HG03457 (cell line): ENCODE results near the gene BAG5.
"Not testable (repeated sequence)": the region's sequence is repeated elsewhere in the genome, so short reads cannot be mapped to it uniquely, and the experiment has no call there.

Experiments used
- ATAC-seq: cut with Tn5 transposase; IDR thresholded peaks from one replicate; pipeline ENCODE4 v1.9.1; 2021; ENCODE audit warnings: moderate number of reproducible peaks; ENCODE audit not compliant: unreplicated experiment

Gene BAG5

DNA sequence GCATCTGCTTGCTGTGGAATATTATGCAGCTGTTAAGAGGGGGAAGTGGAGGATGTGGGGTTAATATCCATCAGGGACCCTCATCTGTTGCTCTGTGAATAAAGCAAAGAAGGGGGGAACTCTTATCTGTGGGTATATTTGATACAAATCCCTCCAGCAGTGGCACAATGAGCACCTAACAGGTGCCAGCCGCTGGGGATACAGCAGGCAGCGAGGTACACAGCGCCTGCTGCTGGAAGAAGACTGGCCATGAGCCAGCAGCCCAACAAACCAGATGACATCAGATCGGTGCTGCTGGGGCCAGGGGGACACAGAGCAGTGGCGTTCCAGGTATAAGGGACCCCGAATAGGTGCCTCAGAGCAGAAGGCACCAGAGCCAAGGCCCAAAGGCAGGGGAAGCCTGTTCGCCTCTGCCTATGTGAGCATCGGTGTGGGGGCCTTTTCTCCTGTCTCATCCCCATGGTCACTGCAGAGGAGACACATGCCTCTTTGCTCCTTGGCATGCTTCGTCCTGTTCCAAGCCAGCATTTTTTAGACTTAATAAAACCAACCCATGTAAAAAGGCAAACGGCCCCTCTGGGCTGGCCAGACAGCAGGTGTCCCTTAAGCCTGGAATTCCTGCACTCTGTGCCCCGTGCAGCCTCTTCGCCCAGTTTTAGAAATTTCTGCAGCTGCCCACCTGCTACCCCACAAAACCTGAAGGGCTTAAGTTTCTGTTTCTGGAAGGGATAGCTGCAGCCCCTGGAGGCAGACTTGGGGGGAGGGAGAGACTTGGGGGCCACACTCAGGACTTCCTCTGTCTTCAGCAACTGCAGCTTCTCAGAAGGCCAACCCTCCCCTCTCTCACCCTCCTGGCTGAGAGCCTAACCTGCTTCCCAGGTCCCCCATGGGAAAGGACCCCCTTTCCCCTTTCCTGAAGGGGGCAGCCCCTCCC is 38.2 kb downstream of the BAG5 start:
- no peak for ATAC-seq

DNA sequence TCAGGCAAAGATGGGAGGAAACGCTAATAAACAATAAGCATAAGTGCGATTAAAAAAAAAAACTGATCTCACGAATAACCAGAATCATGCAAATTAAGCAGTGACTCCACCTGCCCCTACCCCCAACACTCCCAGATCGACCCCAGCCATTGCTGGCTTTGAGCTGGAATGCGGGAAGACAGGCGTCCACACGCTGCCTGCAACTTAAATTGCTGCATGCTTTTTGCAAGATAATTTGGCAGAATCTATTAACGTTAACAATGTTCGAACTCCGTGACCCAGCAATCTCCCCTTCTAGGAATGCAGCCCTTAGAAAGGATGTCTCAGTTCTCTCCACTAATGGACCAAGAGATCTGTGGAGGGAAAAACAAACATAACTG is 38.9 kb downstream of the BAG5 start:
- no peak for ATAC-seq

DNA sequence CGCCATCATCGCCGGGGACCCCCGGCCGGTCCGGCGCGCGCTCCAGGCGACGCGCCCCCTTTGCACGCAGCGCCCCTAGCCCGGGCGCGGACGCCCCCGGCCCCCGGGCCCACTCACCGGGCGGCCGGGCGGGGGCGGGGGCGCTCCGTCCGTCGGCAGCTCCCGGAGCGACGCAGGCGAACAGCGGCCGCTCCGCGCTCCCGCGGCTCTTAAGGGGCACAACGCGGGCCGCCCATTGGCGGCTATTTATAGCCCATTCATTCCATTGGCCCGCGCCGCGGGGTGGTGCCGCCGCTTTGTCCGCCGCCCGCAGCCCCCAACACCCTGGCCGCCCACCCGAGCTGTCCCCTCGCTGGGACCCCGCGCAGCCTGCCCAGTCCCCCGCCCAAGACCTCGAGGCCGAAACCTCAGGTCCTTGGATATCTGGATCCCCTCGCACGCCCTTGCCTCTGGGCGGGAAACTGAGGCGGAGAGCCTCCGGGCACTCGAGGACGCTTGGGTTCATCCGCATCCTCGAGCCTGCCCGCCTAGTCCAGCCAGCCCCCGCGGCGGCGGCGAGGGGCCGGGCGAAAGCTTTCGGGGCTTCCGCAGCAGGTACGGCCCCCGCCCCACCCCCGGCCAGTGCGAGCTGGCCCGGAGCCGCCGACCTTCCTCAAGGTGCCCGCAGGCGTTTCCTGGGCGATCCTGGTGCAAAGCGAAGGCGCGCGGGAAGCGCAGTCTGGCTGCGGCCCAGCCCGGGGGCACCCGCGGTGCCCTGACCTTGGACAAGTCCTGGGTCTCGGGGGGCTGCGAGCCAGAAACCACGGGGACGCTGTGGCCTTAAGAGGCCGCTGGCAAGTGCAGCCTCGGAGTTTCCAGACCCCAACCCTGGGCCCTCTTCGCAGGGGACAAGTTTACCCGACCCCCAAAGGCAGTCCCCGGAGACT is 39.5 kb downstream of the BAG5 start, which contains the start of gene CKB:
Gene CKB (minus strand): TSS at position 182 of the 926 bp plus-strand sequence. CDS start 337 bp downstream, outside the sequence.
- no peak for ATAC-seq

DNA sequence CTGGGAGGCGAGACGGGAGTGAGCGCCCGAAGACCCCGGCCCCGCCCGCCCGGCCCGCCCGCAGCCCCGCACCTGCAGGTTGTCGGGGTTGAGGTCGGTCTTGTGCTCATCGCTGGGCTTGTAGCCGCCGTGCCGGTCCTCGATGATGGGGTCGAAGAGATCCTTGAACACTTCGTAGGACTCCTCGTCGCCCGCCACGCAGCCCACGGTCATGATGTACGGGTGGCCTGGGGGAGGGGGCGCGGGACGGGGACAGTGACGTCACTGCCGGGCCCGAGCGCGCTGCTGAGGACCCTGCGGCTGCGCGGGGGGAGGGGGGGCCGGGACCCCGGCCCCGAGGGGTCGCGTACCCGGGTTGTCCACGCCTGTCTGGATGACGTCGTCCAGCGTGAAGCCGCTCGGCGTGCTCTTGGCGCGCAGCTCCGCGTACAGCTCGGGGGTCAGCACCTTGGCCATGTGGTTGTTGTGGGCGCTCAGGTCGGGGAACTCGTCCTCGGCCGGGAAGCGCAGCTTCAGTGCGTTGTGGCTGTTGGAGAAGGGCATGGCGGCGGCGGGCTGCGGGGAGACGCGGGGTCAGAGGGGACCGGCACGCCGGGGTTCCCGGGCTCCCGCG is 40.4 kb downstream of the BAG5 start:
- no peak for ATAC-seq

DNA sequence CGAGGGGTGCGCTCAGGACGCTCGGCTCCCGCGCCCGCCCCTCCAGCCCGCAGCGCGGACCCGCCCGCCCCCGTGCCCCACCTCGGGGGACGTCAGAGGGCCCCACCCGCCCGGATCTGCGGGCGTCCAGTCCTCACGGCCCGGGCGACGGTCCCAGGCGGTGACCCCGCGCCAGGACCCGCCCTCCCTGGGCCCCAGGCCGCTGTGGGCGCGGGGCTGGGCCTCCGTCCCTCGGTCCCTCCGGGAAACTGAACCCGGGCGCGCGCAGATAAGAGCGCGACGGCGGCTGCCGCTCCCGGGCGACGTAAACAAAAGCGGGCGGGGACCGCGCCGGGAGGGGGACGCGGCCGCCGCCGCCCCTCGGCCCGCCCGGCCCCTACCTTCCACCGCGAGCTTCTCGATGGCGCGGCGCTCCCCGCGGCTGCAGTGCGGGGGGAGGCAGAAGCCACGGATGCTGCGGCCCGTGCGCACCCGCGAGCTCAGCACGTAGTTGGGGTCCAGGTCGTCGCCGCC is 41.0 kb downstream of the BAG5 start:
- ATAC-seq, result no peak

DNA sequence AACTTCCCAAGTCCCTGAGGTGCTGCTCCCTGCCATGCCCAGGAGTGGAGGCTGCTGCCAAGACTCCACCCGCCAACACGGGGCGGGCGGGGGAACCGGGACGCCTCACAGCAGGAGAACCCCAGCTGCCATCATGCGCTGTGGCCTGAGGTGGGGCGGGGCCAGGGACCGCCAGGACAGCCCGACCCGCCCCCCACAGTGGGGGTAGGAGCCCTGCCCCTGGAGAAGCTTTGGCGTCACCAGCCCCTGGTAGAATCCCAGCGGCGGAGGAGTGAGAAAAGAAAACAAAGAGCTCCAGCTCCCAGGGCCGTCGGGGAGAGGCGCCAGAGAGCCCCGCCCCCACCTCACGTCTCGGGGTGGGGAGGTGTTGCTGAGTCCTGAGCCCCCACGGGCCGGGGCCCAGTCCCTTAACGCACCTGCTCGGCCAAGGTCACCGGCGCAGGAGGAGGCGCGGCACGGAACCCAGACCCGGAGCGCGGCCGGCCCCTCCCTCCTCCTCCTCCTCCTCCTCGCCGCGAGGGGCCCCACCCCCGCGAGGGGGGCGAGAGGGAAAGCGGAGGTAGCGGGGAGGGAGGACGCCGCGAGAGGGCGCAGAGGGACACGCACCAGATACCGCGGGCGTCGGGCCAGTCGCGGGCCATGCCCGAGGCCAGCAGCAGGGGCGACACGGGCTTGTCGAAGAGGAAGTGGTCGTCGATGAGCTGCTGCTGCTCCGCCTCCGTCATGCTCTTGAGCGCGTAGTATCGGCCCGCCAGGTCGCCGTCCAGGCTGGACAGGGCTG is 41.6 kb downstream of the BAG5 start:
- no peak for ATAC-seq

DNA sequence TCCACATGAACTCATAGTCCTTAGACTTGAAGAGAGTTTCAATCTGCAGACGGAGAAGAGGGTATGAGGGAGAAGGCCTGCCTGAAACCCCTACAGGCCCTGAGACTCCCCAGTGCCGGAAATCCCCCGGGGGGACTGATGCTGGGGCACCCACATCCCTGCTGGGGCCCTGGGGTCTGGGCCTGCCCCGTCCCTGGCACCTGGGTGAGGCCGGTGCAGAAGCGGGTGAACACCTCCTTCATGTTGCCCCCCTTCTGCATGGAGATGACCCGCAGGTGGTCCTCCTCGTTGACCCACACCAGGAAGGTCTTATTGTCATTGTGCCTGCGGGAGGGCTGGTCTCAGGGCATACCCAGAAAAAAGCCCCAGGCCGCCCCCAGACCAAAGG is 42.2 kb downstream of the BAG5 start:
- no peak for ATAC-seq

DNA sequence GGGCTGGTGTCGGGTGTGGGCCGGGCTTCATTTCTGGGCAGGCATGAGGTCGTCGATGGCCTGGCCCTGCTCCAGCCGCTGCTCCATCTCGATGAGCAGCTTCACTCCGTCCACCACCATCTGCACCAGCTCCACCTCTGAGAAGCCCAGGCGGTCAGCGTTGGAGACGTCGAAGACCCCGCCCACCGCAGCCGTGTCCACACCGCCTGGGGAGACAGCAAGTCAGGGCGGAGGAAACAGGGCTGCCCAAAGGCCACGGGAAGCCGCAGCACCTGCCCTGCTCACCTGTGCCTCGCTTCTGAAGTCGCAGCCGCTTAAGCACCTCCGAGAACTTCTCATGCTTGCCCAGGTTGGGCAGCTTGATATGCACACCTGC is 42.6 kb downstream of the BAG5 start:
- no peak for ATAC-seq

DNA sequence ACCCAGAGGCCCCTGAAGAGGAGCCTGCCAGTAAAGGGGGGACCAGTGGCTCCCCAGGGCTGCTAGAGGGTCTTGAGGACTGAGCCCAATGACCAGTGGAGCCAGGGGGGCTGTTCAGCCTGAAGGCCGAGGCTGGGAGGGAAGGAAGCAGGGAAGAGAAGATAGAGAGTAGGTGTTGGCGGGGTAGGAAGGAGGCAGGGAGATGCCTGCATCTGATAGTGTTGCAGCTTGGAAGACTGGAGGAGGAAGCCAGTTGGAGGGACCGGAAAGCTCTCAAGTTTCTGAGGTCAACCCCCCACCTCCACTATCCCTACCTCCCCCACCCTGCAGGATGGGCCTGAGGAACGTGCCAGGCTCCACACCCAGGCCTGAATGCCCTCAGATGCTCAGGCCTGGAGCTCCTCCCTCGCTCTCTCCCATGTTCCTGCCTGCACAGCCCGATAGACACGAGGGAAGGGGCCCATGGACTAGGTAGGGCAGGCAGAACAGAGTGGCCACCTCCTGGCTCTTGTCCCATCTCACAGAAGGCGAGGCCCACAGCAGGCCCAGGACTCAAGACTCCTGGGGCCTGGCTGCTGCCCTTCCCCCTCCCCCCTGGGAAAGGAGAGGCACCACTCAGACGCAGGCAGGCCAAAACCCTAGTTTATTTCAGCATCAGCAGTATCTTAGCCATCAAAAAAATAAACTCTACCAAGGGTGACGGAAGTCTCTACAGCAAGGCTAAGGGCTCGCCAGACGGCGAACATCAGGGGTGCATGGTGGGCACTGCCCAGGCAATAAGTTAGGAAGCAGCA is 43.2 kb downstream of the BAG5 start:
- ATAC-seq, result no peak

DNA sequence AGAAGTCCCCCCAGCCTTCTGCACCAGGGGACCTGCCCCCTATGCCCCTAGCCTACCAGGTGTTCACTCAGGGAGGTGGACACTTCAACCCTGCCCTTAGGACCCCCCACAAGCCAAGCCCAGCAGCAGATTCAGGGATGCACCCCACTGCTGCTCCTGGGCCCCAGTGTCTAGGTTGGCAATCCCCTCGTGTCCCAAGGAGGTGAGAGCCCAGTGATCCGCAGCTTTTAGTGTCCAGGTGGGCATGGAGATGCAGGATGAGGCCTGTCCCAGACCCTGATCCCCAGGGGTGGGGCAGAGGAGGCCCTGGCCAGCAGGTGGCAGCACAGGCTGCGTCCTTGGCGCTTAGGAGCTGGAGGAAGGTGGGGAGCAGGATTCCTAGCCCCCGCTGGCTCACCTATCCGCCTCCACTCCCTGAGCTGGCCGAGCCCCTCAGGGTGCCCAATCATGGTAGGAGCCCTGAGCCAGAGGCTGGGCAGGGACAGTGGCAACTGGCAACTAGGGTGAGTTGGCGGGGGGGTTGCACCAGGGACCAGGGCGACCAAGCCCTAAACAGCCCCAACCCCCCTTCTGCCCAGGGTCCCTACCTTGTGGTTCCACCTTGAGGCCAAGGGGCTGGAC is 43.9 kb downstream of the BAG5 start:
- ATAC-seq, result no peak

DNA sequence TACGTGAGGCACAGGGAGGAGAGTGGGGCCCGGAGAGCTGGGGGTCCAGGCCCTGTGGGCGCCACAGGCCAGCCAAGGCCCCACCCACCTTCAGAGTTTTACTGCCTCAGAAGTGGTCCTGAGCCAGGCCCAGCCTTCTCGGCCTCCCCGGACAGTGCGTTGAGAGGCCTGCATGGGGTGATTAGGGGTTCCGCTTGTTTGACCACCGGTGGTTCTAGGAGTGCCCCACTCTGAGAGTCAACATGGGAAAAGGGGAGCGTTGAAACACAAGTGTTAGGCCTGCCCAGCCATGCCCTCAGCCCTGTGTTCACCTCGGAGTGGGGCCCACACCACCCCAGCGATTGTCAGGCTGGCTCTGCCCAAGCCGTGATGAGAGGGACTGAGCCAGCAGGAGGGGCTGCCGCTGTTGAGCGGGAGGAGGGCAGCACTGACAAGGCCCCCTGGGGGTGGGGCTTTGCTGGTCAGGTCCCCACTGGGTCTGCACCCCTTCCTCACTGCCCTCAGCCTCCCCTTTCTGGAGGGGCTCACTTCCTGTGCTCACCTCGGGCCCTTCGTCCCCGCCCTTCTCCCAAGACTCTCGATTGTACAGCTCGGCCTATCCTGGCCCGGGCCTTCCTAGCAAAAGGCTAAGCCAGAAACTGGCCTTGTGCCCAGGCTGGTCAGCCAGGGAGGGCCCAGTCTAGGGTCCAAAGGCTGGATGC is 44.6 kb downstream of the BAG5 start:
- no peak for ATAC-seq

DNA sequence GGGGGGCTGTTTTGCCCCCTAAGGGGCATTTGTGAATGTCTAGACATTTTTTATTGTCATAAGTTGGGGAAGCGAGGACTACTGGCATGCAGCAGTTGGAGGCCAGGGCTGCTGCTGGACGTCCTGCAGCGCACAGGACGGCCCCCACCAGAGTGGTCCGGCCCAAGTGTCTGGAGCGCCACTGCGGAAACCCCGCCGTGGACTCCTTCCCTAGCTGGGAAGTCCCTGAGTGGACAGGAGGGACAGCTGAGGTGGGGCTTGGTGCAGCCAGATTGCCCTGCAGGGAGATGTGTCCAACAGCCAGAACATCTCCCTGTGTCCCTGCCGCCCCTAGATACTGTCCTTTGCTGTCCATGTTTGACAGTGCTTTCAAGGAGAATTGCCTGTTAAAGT is 45.3 kb downstream of the BAG5 start:
- no peak for ATAC-seq

DNA sequence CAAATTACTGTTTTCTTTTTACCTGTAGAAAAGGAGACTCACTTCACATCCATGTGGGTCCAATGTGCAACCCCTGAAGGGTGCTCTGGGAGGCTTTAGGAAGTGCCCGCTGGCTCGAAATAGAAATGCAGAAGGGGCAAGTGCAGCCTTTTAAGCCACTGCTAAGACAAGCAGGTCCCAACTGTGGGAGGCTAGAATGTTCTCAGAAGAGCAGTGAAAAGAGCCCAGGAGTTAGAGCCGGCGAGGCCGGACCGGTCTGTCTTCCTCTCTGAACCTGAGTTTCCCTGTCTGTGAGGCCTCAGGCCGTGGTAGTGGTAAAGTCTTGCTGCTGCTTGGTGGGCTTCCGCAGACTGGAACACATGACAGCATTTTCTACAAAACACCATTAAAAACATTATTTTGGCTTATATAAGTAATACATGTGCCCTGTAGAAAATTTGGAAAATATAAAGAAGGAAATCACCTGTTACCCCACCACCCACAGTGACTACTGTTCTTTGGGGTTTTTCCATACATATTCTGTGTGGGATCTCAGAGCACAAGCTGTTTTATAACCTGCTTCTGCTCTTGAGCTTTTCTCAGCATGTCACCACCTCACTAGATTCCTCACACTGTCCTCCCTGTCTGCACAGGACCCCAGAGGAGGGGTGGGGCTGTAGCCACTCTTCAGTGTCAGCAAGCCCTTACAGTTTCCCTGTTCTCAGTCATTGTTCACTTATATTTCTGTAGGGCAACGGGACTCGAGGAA is 45.9 kb downstream of the BAG5 start:
- no peak for ATAC-seq

DNA sequence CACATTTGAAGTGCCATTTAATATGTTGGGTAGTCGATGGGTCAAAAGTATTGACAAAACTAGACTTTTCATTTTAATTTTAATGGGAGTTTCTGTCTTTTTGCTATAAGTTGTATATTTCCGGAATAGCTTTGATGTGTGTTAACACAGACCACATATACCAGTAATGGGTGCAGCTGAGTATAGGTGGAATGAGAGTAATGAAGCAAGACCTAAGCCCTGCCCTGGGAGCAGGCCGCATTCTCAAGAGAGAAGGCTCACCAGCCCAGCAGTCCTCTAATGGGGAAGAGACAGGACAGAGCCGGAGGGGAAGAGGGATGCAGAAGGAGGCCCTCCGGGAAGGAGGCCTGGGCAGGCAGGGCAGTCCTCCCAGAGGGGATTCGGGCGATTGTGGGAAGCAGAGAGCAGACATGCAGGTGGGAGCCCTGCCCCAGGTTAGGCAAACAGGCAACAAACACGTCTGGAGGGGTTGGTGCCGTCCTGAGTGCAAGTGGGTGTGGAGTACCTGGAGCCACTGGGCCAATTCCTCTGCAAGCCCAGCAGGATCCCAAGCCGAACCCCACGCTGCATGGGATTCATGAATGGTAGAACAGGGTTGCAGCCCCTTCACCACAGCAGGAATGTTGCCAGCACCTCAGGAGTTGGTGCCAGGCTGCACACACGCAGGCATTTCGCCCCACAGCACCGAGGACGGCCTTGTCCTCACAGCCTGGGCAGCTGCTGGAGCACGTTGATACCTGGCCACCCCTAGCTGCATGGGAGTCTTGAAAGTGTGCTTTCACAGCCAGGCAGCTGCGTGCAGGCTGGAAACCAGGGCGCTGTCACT is 47.6 kb downstream of the BAG5 start:
- ATAC-seq, result no peak

DNA sequence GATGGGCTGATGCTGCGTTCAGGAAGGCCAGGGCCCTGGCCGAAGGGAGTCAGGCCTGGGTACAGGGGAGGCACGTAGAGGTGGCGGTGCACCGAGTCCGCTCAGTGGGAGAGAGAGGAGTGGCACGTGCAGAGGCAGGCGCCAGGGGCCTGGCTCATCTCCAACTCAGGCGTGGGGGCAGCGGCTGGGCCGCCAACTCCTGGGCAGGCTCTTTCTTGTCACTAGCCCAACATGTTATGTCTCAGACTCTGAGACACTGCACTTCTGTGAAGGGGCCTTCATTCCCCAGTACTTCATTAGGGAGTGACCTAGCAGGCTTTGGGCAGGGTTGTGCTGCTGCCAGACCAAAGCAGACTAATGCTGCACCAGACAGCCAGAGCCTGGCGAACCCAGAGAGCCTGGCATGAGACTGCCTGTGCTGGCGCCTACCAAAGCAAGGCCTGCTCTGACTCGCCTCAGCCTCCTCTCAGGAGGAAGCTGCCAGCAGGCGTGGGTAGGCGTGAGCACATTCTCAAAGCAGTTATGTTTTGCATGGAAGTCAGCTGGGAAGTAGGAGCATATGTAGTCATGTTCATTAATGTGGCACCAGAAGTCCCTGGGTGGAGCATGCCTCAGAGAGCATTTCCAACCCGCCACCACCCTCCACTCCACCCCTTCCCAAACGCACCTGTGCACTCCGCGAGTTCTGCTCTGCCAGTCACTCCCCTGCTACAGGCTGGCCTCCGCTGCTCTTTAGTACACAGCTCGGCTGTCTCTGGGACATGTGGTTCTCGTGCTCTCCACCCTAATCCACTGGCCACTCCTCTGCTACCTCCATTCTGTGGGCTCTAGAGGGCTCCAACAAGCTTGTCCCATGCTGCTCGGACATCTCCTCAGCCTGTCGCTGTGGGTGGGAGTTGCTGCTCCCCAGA is 49.5 kb downstream of the BAG5 start:
- ATAC-seq, result no peak

DNA sequence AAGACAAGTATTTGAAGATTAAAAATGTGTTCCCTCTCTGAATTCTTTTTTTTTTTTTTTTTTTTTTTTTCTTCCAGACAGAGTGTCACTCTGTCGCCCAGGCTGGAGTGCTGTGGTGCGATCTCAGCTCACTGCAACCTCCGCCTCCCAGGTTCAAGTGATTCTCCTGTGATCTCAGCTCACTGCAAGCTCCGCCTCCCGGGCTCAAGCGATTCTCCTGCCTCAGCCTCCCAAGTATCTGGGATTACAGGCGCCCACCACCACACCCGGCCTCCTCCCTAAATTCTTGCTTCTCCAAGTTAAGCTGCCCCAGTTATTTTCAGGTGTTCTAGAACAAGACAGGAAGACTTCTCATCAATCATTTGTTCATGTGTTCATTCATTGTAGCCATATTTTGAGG is 50.3 kb downstream of the BAG5 start:
- ATAC-seq, result not testable (repeated sequence)
